GM10266 (cell line): Measurements from ENCODE around the gene IL17C.

Experiments used
- DNase-seq: peaks from one replicate; pipeline ENCODE4 v3.0.0; 2012; ENCODE audit errors: extremely low spot score
- TF ChIP-seq, protein P1 (sequence below): IDR thresholded peaks from 2 replicates; pipeline ENCODE4 v1.5.1; 2012; ENCODE audit warnings: mild to moderate bottlenecking, low read depth; ENCODE audit not compliant: control insufficient read depth, insufficient read depth; ENCODE audit errors: missing control alignments

Gene IL17C

DNA sequence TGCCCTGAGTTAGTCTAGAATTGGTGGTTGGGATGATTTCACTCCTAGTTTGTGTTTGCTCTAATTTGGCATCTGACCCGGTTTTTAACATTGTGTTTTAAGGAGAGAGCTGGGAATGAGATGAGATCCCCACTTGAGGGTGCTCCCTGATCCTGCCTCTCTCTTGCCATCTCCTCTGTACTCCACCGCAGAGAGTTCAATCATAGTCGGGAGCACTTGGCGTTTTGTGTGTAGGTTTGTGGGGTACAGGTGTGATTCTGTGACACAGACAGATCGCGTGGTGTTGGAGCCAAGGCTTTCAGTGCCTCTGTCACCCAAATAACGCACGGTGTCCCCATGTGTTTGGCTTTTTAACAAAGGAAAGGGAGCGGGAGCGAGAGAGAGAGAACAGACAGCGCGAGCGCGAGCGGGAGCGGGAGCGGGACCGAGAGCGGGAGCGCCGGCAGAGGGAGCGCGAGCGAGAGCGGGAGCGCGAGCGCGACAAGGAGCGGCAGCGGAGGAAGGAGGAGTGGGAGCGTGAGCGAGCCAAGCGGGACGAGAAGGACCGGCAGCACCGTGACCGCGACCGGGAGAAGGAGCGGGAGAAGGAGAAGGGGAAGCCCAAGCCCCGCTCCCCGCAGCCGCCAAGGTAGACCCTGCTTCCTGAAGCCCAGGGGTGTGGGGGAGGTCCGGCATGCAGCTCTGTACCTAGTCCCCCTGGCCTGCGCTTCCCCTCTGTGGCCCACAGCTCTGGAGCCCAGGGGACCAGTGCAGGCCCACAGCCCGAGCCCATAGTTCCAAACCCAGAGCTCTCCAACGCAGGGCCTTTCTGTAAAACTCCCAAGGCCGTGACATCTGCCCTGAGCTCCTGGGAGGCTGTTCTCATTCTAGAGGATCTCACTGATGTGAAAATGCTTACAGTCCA, 27.2 kb upstream of the IL17C start:
- DNase-seq, result no peak

DNA sequence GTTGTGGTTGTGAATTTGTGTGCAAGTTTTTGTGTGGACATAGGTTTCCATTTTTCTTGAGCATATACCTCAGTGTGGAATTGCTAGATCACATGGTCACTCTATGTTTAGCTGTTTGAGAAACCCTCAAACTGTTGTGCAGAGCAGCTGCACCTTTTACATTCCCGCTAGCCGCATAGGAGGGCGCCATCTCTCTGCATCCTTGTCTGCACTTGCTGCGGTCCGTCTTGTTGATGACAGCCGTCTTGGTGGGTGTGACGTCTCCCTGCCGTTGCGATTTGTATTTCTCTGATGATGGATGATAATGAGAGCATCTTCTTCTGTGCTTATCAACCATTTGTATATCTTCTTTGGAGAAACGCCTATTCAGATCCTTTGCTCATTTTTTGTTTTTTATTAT, 25.1 kb upstream of the IL17C start:
- peak; percentile 16 for DNase-seq
- TF ChIP-seq, protein P1, sequence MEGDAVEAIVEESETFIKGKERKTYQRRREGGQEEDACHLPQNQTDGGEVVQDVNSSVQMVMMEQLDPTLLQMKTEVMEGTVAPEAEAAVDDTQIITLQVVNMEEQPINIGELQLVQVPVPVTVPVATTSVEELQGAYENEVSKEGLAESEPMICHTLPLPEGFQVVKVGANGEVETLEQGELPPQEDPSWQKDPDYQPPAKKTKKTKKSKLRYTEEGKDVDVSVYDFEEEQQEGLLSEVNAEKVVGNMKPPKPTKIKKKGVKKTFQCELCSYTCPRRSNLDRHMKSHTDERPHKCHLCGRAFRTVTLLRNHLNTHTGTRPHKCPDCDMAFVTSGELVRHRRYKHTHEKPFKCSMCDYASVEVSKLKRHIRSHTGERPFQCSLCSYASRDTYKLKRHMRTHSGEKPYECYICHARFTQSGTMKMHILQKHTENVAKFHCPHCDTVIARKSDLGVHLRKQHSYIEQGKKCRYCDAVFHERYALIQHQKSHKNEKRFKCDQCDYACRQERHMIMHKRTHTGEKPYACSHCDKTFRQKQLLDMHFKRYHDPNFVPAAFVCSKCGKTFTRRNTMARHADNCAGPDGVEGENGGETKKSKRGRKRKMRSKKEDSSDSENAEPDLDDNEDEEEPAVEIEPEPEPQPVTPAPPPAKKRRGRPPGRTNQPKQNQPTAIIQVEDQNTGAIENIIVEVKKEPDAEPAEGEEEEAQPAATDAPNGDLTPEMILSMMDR, result no peak

More for the DNA sequence above, 27.2 kb upstream of the IL17C start:
- TF ChIP-seq, protein P1, result no peak

DNA sequence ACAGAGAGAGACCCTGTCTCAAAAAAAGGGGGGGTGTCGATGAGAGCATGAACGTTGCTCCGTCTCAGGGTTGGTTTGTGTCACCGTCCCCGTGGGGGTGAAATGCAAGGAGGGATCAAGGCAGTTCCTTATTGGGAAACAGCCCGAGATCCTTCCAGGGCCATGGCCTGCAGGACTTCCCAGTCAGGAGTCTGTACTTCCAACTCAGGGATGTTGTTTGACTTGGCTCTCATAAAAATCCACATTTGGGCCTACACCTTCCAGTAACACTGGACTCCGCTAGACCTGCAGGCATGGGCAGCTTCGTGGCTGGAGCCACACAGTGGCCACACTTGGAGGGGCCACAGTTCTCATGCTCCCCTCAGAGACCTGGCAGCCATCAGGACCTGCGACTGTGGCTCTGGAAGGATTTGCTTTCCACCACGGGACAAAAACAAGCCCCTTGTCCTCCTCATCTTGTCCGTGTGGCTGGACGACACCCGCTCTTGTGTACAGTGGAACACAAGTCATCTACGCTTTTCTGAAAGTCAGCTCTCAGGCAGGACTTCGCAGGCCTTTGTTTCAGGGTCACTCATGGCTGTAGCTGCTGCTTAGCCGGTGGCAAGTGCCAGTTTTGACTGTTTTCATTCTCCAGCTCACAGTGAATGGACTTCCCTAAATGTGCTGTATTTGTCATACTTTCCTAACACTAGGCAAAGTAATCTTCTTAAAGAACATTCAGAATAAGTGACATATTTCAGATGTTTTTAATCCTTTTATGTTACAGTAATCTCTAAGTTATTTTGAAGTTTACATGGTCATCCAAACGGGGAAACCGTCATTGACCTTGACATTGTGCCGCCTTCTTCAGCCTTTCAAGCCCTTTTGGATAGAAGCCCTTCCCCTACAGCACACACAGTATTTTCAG, 24.2 kb upstream of the IL17C start:
- peak; percentile 14 for DNase-seq
- TF ChIP-seq, protein P1, result no peak

DNA sequence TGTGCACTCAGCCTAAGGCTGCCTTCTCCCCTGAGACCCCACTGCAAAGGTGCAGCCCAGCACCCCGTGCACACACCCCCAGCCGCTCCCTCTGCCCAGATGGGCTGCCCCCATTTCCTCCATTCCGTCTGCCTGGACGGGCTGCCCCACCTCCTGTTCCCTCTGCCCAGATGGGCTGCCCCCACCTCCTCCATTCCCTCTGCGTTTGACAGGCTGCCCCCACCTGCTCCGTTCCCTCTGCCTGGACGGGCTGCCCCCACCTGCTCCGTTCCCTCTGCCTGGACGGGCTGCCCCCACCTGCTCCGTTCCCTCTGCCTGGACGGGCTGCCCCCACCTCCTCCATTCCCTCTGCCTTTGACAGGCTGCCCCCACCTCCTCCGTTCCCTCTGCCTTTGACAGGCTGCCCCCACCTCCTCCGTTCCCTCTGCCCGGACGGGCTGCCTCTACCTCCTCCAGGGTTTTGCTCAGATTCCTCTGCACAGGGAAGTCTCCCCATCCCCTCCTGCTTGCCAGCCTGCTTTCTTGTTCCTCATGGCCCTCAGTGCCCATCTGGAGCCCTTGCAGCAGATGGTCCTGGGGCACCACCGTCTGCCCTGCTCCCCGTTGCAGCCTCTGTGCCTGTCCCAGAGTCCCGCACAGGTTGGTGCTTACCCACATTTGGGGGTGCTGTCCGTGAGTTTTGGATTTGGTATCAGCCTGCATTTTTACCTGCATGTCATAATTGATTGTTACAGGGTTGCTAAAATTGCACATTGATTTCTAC, 23.4 kb upstream of the IL17C start:
- DNase-seq, result no peak
- TF ChIP-seq, protein P1, result no peak

DNA sequence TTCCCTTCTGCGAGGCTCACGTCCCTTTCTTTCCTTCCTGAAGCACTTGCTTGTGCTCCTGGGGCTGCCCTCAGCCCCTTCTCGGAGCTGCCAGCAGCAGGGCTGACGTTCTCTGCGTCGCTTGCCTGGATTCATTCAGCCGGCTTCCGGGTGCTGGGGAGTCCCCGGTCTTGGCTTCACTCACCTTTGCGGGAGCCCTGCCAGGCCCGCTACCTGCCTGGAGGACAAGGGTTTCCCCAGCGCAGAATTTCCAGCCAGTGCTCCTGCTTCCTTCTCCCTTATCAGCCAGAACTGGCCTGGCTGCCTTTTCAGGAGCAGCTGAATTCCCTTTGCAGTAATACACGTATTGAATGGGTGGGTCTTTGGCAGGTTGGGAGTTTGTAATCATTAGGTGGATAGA, 22.1 kb upstream of the IL17C start:
- no peak for DNase-seq
- TF ChIP-seq, protein P1, result no peak

DNA sequence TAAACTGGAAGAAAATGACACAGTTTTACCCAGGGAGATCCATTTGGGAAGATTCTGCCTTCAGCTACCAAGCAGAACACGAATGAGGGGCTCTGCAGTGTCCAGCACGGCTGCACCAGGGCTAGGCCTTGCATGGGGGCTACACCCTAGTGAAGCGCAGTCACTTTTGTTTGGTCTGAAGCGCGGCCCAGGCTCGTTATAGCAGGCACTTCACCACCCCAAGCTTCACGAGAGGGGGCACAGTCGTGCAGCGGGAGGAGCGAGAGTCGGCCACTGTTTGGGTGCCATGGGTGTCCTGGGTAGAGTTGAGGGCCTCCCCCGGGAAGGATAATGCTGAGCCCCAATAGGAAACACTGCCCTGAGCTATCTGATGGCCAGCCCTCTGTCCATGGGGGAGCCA, 21.6 kb upstream of the IL17C start:
- TF ChIP-seq, protein P1, result no peak

More for the DNA sequence above, 21.6 kb upstream of the IL17C start:
- DNase-seq, result peak; percentile 12
